EL (cell line): ENCODE results near the gene COL5A1.

ENCODE experiments used
- DNase-seq: peaks from one replicate; pipeline ENCODE4 v3.0.0-alpha.2; 2016

COL5A1 gene

DNA sequence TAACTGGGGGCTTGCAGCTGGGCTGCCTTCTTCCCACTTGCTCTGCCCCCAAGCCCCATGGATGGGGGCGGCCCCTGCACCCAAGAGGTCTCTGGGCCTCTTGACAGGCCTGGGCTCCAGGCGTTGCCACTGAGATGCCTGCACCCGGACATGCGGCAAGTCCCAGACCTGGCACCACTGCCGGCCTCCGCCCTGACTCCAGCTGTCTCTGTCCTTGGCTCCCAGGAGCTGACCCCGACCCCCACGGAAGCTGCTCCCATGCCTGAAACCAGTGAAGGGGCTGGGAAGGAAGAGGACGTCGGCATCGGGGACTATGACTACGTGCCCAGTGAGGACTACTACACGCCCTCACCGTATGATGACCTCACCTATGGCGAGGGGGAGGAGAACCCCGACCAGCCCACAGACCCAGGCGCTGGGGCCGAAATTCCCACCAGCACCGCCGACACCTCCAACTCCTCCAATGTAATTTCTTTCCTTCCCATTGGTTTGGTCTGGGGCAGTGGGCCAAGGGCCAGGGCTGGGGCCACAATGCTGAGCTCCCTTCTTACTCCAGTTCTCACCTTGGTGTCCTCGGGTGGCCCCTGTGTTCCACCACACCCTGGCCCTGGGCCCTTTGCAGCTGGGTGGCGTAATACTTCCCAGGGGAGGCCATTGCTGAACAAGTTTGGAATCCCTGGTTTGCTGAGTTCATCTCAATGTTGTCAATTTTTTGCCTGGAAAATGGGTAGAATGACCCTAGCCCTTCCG lies 88.6 kb downstream of the COL5A1 start:
- no peak for DNase-seq

DNA sequence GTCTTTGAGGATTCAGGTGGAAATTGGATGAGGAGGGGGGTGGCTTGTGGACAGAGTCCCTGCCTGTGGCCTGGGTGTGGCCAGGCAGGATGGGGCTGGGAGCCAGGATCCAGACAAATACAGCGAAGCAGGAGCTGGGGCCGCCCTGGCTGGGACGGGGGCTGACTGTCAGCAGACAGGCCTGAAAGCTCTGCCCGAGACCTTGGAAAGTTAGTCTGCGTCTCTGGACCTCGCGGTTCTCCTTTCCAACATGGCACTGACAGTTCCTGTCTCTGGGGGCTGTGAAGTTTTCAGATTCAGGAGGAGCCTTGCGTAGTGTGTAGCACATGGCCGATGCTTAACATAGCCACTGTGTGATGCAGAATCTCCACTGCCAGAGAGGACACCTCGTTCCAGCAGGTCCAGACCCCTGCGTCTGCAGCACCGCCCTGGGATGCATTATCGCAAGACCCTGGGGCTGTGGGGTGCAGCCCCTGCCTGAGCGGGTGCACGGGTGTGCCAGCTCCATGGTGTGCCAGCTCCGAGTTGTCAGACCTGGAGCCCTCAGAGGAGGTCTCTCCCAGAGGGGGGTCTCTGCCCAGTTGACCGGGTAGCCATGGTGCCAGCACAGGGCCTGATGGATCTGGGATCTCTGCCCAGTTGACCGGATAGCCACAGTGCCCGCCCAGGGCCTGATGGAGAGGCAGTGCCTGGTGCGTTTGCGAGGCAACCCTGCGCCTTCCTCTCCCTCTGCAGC lies 89.3 kb downstream of the COL5A1 start:
- DNase-seq = no peak

DNA sequence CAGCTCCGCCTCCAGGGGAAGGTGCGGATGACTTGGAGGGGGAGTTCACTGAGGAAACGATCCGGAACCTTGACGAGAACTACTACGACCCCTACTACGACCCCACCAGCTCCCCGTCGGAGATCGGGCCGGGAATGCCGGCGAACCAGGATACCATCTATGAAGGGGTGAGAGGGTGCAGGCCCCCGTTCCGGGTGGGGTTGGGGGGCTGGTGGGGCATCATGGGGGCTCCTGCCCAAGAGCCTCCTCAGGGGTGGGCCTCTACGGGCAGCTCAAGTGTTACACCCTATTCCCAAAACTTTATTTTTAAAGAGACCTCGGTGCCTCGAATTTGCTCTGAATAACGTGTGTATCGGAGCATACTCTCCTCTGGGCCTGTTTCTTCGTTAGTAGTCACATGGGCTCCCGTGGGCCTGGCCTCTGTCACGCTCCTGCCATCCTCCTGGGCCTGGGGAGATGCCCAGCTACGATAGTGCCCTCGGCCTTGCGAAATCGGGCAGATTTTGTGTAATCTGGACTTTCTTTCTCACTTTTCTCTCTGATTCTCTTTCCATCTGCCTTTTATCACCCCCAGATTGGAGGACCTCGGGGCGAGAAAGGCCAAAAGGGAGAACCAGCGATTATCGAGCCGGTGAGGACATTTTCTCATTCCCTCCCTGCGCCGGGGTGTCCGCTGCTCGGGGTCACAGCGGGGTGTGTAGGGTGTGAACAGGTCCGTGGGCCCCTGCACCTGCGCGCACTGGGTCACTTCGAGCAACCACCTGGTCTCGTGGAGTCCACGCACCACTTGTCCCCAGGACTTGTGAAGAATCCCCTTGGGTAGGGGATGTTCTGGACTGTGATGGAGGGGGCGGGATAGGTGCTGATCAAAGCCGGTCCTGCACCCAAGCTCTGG lies 90.1 kb downstream of the COL5A1 start:
- no peak for DNase-seq

DNA sequence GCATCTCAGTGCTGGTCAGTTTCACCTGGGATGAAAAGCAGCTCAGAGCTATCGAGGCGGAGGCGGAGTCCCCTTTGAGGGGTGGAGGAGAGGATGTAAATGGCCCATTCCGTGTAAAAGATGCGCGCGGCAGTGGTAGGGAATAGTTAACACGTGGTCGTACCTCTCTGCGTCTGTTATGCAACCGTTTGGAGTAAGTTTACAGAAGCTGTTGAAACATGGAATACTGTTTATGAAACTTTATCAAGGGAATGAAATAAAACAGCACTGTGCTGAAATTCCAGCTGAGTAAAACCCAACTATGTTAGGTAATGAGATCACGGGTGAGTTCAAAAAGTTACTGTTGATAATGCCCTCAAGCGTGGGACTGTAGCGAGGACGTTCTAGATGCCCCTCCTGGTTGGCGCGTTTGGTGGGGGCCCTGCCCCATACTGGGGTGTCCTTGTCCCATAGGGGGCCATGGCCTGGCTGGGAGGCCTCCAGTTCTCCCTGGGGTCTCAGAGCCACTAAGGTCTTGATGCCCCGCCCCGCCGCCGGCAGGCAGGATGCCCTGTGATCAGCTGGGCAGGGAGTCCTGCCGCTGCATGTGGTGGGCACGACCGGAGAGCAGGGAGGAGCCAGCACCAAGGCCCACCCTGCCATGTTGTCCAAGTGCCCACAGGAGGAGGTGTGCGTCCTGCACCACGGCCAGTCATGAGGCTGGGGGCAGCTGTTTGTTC lies 90.9 kb downstream of the COL5A1 start:
- no peak for DNase-seq

DNA sequence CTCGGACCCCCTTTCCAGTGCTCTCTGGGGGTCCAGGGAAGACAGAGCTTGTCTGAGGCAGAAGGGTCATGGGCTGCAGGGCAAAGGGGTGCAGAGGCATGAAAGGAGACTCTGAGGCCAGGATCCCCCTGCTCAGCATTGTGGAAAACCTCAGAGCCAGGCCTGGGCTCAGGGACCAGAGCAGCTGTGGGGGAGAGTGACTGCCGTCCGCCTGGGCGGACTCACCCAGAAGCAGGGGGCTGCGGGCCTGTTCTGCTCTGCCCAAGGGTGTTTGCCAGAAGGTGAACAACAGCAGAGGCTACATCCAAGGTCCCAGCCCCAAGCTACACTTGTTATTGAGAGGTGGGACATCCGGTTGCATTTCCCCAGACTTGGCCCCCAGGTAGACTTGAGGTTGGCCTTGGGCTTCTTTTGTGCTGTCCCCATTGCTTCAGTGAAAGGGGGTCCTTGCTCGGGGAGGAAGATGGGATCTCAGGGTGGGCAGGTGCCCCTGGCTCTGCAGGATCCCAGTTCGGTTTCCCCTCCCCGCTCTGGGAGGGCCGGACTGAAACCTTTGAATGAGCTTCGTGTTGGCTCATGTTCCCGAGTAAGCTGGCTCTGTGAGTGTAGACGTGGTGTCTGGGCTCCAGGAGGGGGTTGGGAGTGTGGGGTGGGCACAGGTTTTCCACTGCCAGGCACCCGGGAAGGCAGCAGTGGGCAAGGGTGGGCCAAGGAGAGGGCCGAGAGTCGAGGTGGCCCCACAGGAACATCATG lies 92.1 kb downstream of the COL5A1 start:
- no peak for DNase-seq

DNA sequence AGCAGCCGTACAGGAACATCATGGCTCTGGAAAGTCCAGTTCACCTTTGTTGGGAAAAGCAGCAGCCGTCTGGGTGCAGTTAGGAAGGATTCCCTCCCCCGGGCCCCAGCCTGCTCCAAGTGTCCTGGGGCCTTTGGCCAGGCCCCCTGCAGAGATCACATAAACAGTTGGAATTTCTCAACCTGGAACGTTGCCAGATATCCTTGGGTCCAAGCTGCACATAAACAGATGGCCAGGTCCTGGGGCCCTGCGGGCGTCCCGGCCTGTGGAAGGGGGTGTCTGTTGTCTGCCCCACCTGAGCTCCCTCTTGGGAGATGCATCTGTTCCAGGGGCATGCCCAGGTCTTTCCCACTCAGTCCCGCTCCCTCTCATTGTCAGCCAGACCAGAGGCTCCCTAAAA lies 92.7 kb downstream of the COL5A1 start:
- DNase-seq = peak; percentile 70

DNA sequence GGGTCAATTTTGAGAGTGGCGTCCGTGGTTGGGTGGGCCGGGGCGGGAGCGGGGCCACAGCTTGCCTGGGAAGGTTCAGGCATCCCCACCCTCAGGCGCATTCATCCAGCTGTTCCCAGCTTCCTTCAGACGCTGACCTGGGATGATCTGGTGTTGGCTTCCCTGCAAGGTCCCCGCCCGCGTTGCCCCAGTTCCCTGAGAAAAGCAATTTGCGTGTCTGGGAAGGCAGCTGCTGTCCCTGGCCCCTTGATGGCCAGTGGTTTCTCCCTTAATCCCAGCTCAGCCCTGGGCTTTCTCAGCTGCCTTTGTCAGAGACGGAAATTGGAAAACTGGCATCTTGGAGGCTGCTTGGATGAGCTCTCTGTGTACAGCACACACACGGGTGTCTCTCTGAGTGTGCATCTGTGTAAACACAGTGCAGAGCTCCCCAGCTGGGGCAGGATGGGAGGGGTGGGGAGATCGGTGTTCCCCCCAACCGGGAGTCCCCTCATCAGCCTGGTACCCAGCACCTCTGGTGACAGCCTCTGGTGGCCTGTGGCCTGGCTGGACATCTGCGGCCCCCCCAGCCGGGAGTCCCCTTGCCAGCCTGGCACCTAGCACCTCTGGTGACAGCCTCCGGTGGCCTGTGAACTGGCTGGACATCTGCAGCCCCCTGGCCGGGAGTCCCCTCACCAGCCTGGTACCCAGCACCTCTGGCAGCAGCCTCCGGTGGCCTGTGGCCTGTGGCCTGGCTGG lies 94.0 kb downstream of the COL5A1 start:
- no peak for DNase-seq

DNA sequence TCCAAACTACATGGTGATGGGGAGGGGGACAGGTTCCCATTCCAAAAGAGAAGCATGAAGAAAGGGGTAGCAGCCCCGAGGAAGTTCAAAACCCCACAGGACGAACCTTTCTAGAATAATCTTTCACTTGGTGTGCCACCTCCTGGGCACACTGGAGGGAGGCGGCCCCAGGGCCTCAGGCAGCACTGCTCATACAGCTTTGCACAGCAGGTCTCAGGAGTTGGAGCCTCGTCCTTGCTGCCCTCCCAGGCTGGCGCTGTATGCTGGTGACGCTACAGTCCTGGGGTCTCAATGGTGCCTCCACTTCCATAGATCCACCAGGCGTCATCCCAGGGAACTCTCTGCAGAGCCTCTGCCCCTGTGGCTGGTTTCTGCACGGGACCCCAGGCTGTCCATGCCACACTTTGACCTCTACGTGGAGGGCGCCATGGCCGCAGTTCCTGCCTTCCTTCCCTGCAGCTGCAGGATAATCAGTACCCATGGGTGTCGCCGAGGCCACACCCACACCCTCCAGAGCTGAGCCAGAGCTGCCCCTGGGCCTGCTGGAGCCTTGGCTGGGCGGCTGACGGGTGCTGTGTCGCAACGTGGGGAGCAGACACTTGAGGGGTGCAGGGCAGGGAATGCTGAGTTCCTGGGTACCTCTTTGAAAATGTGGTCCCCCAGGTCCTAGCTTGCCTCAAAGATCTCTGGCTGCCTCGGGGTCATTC lies 95.3 kb downstream of the COL5A1 start:
- no peak for DNase-seq

DNA sequence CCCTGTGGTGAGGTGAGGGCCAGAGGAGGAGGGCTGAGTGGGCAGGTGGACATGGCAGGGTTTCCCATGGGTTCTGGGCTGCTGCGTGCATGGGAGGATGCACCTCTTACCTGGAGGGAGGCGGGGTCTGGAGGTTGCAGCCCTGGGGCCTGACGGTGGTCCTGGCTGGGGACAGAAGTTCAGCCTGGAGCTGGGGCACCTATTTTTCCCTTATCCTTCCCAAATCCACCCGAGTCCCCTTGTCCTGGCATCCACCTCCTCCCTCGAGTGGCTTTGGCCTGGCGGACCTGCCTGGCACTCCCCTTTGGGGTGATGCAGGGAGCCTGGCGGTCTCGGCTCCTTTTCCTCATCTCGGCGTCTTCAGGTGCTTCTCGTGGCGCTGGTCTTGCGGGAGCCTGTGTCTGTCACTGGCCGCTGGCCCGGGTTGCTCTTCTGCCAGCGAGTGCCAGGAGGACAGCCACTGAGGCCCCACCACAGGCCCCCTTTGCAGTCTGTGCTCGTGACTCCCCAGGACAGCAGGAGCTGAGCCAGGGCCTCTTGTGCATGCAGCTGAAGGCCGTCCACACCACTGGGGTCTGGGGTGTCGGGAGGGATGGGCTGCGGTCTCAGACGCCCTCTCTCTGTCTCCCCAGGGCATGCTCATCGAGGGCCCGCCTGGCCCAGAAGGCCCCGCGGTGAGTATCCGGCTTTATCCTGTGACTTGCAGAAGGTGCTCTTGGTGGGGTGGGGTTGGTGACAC lies 96.4 kb downstream of the COL5A1 start:
- no peak for DNase-seq

DNA sequence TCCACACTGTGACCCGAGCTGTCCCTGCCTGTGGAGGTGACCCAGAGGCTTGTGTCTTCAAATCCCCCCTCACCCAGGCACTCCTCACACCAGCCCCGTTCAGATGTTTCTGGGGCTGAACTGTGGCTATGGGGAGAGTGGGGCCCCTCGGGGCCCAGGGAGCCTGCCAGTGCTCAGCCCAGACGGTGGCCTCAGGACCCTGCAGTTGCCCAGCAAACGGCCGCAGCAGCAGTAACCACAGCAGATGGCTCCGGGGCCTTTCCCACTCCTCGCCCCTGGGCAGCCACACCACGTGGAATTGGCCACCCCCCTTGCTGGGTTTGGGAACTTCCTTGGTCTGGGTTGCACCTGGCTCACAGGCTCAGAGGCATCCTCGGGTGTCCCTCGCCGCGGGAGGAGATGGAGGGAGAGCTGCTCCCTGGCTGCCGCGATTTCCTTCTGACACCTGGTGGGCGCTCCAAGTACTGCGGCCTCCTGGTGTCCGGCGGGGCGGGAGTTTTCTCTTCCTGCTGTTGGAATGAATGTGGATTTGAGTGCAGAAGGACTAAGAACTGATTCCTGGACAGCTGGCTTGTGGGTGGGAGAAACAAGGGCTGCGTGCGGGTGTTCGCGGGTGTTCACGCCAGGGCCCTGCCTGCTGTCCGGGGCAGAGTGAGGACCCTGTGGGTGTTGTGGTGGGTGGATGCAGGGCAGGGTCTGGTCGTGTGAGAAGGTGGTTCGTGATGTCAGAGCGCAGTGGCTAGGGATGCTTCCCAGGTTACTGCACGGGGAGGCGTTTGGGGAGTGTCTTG lies 97.5 kb downstream of the COL5A1 start:
- DNase-seq = peak; percentile 53

DNA sequence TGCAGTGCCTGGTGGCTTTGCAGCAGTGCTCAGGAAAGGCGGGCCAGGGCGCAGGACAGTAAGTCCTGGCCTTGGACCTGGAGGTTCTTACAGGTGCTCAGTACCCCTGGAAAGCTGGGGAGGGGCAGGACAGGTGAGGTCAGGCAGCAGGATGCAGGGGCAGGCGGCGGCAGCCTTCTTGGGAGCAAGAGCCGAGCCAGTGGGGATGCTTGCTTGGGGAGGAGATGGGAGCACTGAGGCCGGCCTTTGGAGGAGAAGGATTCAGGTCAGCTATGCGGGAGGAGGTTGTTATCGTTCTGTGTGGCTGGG lies 98.0 kb downstream of the COL5A1 start:
- no peak for DNase-seq

DNA sequence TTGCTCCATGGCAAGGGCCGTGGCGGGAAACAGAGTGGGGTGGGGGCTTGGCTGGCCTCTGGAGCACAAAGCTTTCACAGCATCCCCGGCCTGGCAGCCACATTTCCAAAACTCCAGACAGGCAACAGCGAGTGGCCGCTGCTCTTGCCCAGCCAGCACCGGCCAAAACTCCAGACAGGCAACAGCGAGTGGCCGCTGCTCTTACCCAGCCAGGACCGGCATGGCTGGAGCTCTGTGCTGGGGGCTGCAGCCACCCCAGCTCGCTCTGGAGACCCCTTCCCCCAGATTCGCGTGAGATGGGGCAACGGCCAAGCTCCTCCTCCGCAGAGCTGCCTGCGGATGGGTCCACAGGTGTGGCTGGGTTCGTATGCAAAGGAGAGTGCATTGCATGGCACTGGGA lies 98.5 kb downstream of the COL5A1 start:
- no peak for DNase-seq

DNA sequence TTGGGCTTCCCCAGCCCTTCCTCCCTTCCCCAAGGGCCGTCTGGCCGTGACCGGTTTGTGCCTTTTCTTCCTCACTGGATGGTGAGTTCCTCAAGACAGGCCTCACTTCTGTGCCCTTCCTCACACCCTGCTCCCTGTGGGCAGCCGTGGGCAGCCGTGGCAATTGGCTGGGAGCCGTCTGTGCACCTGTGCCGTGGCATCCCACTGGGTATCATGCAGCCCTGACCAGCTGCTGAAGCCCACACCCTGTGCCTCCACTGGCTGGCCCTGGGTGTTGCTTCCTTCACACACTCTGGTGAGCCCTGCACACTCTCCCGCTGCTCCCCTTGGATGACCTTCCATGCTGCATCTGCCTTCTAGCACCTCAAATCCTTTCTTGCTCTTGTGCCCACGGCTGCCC lies 100.2 kb downstream of the COL5A1 start:
- no peak for DNase-seq

DNA sequence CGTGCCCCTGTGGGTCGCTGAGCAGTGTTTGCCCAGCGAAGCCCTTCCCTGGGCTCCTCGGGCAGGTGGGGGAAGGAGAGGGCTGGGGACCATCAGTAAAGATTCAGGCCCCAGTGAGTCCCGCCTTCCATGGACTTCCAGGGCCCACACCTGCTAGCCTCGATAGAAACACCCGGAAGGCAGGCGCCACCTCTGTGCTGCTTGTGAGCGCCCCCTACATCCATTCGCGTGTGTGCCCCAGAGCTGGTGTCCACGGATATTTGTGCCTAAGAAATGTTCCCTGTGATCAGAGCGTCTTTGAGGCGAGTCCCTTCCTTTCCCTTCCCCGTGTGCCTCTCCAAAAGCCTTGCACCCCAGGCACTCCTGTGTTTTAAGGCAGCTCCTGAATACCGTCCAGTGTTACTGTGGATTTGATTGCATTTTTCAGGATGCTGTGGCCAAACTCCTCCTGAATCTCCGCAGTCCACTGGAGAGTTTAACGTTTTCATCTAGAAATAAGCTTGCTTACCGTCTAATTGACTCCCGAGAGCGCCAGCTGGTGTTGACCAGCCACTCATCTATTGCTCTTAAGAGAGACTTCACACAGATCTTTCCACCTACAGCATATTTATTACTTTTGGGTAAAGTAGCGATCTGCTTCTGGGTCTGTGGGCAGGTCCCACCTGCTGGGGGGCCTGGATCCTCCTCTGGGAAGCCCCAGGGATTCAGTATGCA lies 101.4 kb downstream of the COL5A1 start:
- no peak for DNase-seq

DNA sequence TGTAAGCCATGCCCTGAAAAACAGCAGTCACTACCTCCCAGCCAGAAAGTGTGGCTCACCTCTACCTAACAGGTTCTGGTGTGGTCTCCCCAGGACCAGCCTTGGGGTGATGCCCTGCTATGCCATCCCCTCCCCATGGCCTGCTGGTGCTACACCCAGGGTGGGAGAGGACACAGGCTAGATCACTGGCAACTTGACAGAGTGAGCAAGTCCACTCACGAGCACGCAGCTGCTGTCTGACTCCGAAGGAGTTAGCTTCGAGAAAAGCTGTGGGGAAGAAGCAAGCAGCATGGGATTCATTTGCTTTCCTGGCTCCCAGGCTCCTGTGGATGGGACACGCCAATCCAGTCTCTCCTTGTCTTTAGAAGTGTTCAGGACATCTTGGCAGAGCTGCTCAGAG lies 102.2 kb downstream of the COL5A1 start:
- DNase-seq = no peak

DNA sequence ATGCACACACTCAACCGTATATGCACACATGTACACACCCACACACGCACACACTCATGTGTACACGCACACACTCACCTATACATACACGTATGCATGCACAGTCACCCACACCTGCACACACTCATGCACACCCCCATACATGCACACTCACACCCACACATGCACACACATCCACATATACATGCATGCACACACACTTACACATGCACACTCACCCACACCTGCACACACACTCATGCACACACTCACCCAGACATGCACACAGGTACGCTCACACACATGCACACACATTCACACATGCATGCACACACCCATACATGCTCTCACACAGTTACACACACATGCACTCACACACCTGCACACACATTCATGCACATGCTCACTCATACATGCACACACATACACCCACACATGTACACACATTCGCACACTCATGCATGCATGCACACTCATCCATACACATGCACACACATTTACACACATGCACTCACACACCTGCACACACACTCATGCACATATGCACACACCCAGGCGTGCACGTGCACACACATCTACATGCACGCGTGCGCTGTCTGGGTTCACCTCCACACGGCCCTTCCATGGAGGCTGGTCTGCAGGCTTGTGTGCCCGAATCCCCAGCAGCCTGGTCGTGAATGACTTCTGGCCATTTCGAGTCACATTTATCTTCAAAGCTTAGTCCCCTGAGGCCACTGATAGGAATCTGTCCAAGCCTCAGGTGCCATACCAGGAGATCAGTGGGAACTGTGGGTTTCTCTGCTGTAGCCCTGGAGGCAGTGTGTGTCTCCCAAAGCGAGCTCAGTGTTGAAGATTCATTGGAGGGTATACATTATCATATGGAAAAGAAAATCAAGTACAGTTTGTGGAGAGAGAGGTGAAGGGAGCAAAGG lies 103.0 kb downstream of the COL5A1 start:
- DNase-seq = no peak

DNA sequence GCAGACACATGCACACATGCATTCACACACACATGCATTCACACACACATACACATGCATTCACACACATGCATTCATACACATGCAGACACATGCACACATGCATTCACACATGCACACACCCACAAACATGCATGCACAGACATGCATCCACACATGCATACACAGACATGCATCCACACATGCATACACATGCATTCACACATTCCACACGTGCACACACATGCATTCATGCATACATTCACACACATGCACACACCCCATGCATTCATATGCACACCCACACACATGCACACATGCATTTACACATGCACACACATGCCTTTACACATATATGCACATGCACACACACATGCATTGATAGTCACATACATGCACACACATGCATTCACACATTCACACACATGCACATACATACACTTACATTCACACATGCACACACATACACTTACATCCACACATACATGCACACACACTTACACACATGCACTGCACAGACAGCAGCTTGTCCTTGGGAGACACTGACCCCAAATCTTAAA lies 106.4 kb downstream of the COL5A1 start:
- DNase-seq = no peak
